Mesenchymal stem cell (in vitro differentiated cells and primary cell): Measurements from ENCODE around the gene GAMT.

ENCODE experiments used
- DNase-seq: peaks from one replicate; pipeline ENCODE4 v3.0.0-alpha.2; 2013
- H2AFZ ChIP-seq: one replicate; pipeline ENCODE4 v1.6.1; 2013; ENCODE audit warnings: low read depth, mild to moderate bottlenecking, control low read depth, inconsistent platforms, low read length, moderate library complexity
- H2AK5ac ChIP-seq: 2 replicates; pipeline ENCODE4 v1.6.1; 2013; ENCODE audit warnings: low read length, moderate library complexity, mild to moderate bottlenecking, inconsistent platforms; ENCODE audit not compliant: severe bottlenecking
- H2BK120ac ChIP-seq: one replicate; pipeline ENCODE4 v1.6.1; 2013; ENCODE audit warnings: low read depth, mild to moderate bottlenecking, inconsistent platforms, low read length, moderate library complexity
- H2BK12ac ChIP-seq, 2 experiments: one replicate each; pipeline ENCODE4 v1.6.1; 2013; ENCODE audit warnings: inconsistent platforms in 2 of 2, low read length in 2 of 2, mild to moderate bottlenecking in 2 of 2, moderate library complexity in 2 of 2, control low read depth in 1 of 2
- H2BK15ac ChIP-seq: one replicate; pipeline ENCODE4 v1.6.1; 2013; ENCODE audit warnings: mild to moderate bottlenecking, low read depth, inconsistent platforms; ENCODE audit not compliant: poor library complexity, severe bottlenecking
- H2BK5ac ChIP-seq: 2 replicates; pipeline ENCODE4 v1.6.1; 2013; ENCODE audit warnings: low read depth, mild to moderate bottlenecking, low read length, control low read depth, inconsistent platforms; ENCODE audit not compliant: poor library complexity, severe bottlenecking
- H3K14ac ChIP-seq, 2 experiments: one replicate each; pipeline ENCODE4 v1.6.1; 2013; ENCODE audit warnings: inconsistent platforms in 2 of 2, low read length in 2 of 2, control low read depth in 1 of 2, mild to moderate bottlenecking in 1 of 2, moderate library complexity in 1 of 2
- H3K18ac ChIP-seq, 2 experiments: one replicate each; pipeline ENCODE4 v1.6.1; 2013; ENCODE audit warnings: inconsistent platforms in 2 of 2, low read length in 2 of 2, control low read depth in 1 of 2, low read depth in 1 of 2, mild to moderate bottlenecking in 1 of 2
- H3K23ac ChIP-seq, 2 experiments: one replicate each; pipeline ENCODE4 v1.6.1; 2013; ENCODE audit warnings: inconsistent platforms in 2 of 2, low read length in 2 of 2, mild to moderate bottlenecking in 2 of 2, moderate library complexity in 2 of 2, control low read depth in 1 of 2
- H3K27ac ChIP-seq: 2 replicates; pipeline ENCODE4 v1.5.1; 2013; ENCODE audit warnings: mild to moderate bottlenecking, moderate library complexity, low read length, control low read depth, inconsistent platforms; ENCODE audit not compliant: poor library complexity, severe bottlenecking
- H3K27me3 ChIP-seq, 2 experiments: 2 replicates each; pipeline versions ENCODE4 v1.6.1 to v1.7.0; 2013; ENCODE audit warnings: low read length in 2 of 2, mild to moderate bottlenecking in 2 of 2, moderate library complexity in 2 of 2, control low read depth in 1 of 2, inconsistent platforms in 1 of 2; ENCODE audit not compliant: control insufficient read depth in 1 of 2, insufficient read depth in 1 of 2
- H3K36me3 ChIP-seq, 2 experiments: 2 replicates each; pipeline versions ENCODE4 v1.6.1 to v1.7.0; 2013; ENCODE audit warnings: low read length in 2 of 2, control low read depth in 1 of 2, inconsistent platforms in 1 of 2, low read depth in 1 of 2, mild to moderate bottlenecking in 1 of 2; ENCODE audit not compliant: insufficient read depth in 2 of 2, control insufficient read depth in 1 of 2
- H3K4ac ChIP-seq, 2 experiments: one replicate each; pipeline ENCODE4 v1.6.1; 2013; ENCODE audit warnings: inconsistent platforms in 2 of 2, low read length in 2 of 2, mild to moderate bottlenecking in 2 of 2, moderate library complexity in 2 of 2, control low read depth in 1 of 2, low read depth in 1 of 2
- H3K4me1 ChIP-seq: 2 replicates; pipeline ENCODE4 v1.6.1; 2013; ENCODE audit warnings: low read depth, low read length, control low read depth; ENCODE audit not compliant: control insufficient read depth, insufficient read depth
- H3K4me2 ChIP-seq: 2 replicates; pipeline ENCODE4 v1.6.1; 2013; ENCODE audit warnings: low read length, mild to moderate bottlenecking, inconsistent platforms; ENCODE audit not compliant: poor library complexity, severe bottlenecking
- H3K4me3 ChIP-seq, 2 experiments: 2 replicates each; pipeline versions ENCODE4 v1.5.1 to v1.7.0; 2013; ENCODE audit warnings: low read length in 2 of 2, mild to moderate bottlenecking in 2 of 2, control low read depth in 1 of 2, low read depth in 1 of 2; ENCODE audit not compliant: insufficient read depth in 1 of 2
- H3K79me1 ChIP-seq: replicated peaks from 2 replicates; pipeline ENCODE4 v1.6.1; 2013; ENCODE audit warnings: mild to moderate bottlenecking, control low read depth, low read length, inconsistent platforms; ENCODE audit not compliant: poor library complexity, severe bottlenecking
- H3K9ac ChIP-seq: 2 replicates; pipeline ENCODE4 v1.7.0; 2013; ENCODE audit warnings: mild to moderate bottlenecking, low read length, moderate library complexity
- H3K9me3 ChIP-seq: 2 replicates; pipeline ENCODE4 v1.7.0; 2013; ENCODE audit warnings: mild to moderate bottlenecking, low read length; ENCODE audit not compliant: control insufficient read depth
- H4K8ac ChIP-seq: one replicate; pipeline ENCODE4 v1.6.1; 2013; ENCODE audit warnings: inconsistent platforms, mild to moderate bottlenecking, low read length, moderate library complexity
- H4K91ac ChIP-seq: one replicate; pipeline ENCODE4 v1.6.1; 2013; ENCODE audit warnings: mild to moderate bottlenecking, low read length, inconsistent platforms
- WGBS: methylation state at CpG from one replicate; pipeline ENCODE4 v1.1.7; 2013; ENCODE audit warnings: mixed read lengths; 5-methylcytosine and 5-hydroxymethylcytosine counted together

GAMT gene

GRCh38 chr19:1422943-1423342 is 21.6 kb upstream of the GAMT start:
- no peak overlapping the region for H3K9ac ChIP-seq
- H2AFZ ChIP-seq = no peak overlapping the region
- no peaks in the 10 kb centered on the region for H3K27me3 ChIP-seq
- H3K27ac ChIP-seq = no peak overlapping the region
- H3K18ac ChIP-seq = no peak overlapping the region
- H2BK15ac ChIP-seq = no peak overlapping the region
- no peak overlapping the region for H2BK12ac ChIP-seq
- no peak overlapping the region for H3K4ac ChIP-seq
- peaks cover 45% of the 10 kb centered on the region for H3K79me1 ChIP-seq
- H3K14ac ChIP-seq = no peak overlapping the region
- H2BK5ac ChIP-seq = no peak overlapping the region
- H3K4me3 ChIP-seq = no peak overlapping the region
- H3K4me2 ChIP-seq = no peak overlapping the region
- no peak overlapping the region for H4K91ac ChIP-seq
- no peak overlapping the region for H3K23ac ChIP-seq
- no peak overlapping the region for H4K8ac ChIP-seq
- H3K9me3 ChIP-seq = no peaks in the 10 kb centered on the region
- WGBS = 93% methylated on average over 24 of the region's 24 CpGs
- peaks cover 28% of the 10 kb centered on the region for H3K4me1 ChIP-seq
- peaks cover 86 to 96% of the 10 kb centered on the region in 2 experiments for H3K36me3 ChIP-seq
- H2BK120ac ChIP-seq = no peak overlapping the region
- H2AK5ac ChIP-seq = no peak overlapping the region
- DNase-seq = no peak

GRCh38 chr19:1422360-1422759 is 21.0 kb upstream of the GAMT start:
- Histone ChIP-seq H3K14ac (no peak overlapping the region), H3K4ac (no peak overlapping the region), H3K79me1 (peaks cover 39% of the 10 kb centered on the region), H3K4me3 (no peak overlapping the region), H3K4me2 (no peak overlapping the region), H3K27ac (no peak overlapping the region), H3K9ac (no peak overlapping the region), H3K23ac (no peak overlapping the region), H2BK5ac (no peak overlapping the region), H2AK5ac (no peak overlapping the region), H3K9me3 (no peaks in the 10 kb centered on the region), H2BK120ac (no peak overlapping the region), H4K91ac (no peak overlapping the region), H3K4me1 (peaks cover 33% of the 10 kb centered on the region), H2BK12ac (no peak overlapping the region), H2AFZ (no peak overlapping the region), H3K36me3 (peaks cover 83 to 97% of the 10 kb centered on the region in 2 experiments), H4K8ac (no peak overlapping the region), H3K27me3 (no peaks in the 10 kb centered on the region), H3K18ac (no peak overlapping the region), H2BK15ac (no peak overlapping the region)
- DNase-seq = no peak
- WGBS = 67% methylated on average over 16 of the region's 16 CpGs

- Histone ChIP-seq H2AK5ac (no peak overlapping the region), H2BK5ac (no peak overlapping the region), H3K27me3 (no peaks in the 10 kb centered on the region), H3K27ac (no peak overlapping the region), H4K91ac (no peak overlapping the region), H2BK12ac (no peak overlapping the region), H3K79me1 (peaks cover 35% of the 10 kb centered on the region), H3K14ac (no peak overlapping the region), H3K9ac (no peak overlapping the region), H3K9me3 (no peaks in the 10 kb centered on the region), H3K36me3 (peaks cover 81 to 96% of the 10 kb centered on the region in 2 experiments), H3K23ac (no peak overlapping the region), H2BK120ac (no peak overlapping the region), H3K4me1 (peaks cover 38% of the 10 kb centered on the region), H3K4me3 (no peak overlapping the region), H3K18ac (no peak overlapping the region), H2BK15ac (no peak overlapping the region), H4K8ac (no peak overlapping the region), H2AFZ (no peak overlapping the region), H3K4ac (no peak overlapping the region), H3K4me2 (no peak overlapping the region)
- DNase-seq = no peak
- WGBS = 93% methylated on average over 22 of the region's 22 CpGs
Measured at GRCh38 chr19:1421958-1422305, 20.6 kb upstream of the GAMT start.

GRCh38 chr19:1421218-1421957 is 20.0 kb upstream of the GAMT start:
- H2BK120ac ChIP-seq = no peak overlapping the region
- H3K4me1 ChIP-seq = peaks cover 42% of the 10 kb centered on the region
- H4K8ac ChIP-seq = no peak overlapping the region
- no peak overlapping the region for H3K9ac ChIP-seq
- no peak overlapping the region for H3K4me3 ChIP-seq
- no peak overlapping the region for H3K23ac ChIP-seq
- 95% methylated on average over 37 of the region's 37 CpGs for WGBS
- H3K27ac ChIP-seq = no peak overlapping the region
- no peak overlapping the region for H2AK5ac ChIP-seq
- H2AFZ ChIP-seq = no peak overlapping the region
- H3K79me1 ChIP-seq = peaks cover 30% of the 10 kb centered on the region
- H3K4me2 ChIP-seq = no peak overlapping the region
- H3K36me3 ChIP-seq = peaks cover 76 to 96% of the 10 kb centered on the region in 2 experiments
- H3K4ac ChIP-seq = no peak overlapping the region
- H4K91ac ChIP-seq = no peak overlapping the region
- H3K27me3 ChIP-seq = no peaks in the 10 kb centered on the region
- no peak overlapping the region for H3K18ac ChIP-seq
- H3K9me3 ChIP-seq = no peaks in the 10 kb centered on the region
- no peak overlapping the region for H2BK15ac ChIP-seq
- no peak overlapping the region for H2BK5ac ChIP-seq
- H3K14ac ChIP-seq = no peak overlapping the region
- DNase-seq = no peak
- H2BK12ac ChIP-seq = no peak overlapping the region
